ENCODE results near the gene SLFN14.

SLFN14 gene

DNA sequence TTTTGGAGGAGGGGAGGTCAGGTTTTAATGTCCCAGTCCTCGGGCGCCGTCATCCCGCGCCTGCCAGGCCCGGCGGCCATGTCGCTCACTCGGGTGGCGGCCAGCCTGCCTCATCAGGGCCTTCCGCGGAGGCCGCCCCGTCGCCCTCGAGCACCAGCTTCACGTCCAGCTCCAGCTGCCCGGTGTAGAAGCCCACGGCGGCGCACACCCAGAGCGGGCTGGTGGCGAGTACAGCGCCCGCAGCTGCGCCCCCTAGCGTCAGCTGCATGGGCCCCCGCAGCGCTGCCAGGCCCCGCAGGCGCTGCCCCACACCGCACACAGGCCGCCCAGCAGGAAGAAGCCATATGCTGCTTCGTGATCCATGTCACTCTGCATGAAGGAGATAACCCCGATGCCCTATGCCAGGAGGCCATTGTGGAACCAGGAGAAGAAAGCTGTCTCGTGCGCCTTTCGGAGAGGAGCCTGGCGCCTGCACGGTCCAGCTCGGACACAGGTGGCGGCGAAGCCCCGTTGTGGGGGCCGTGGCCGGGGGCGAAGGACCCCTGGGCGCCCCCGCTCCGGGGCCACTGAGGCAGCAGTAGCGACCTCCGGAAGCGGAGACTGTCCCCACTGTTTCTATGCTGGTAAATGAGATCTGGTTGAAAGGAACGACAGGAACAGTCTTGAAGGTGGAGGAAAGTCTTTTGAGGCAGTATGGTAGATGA lies 36.1 kb upstream of the SLFN14 start:
- TF ChIP-seq, protein P1, sequence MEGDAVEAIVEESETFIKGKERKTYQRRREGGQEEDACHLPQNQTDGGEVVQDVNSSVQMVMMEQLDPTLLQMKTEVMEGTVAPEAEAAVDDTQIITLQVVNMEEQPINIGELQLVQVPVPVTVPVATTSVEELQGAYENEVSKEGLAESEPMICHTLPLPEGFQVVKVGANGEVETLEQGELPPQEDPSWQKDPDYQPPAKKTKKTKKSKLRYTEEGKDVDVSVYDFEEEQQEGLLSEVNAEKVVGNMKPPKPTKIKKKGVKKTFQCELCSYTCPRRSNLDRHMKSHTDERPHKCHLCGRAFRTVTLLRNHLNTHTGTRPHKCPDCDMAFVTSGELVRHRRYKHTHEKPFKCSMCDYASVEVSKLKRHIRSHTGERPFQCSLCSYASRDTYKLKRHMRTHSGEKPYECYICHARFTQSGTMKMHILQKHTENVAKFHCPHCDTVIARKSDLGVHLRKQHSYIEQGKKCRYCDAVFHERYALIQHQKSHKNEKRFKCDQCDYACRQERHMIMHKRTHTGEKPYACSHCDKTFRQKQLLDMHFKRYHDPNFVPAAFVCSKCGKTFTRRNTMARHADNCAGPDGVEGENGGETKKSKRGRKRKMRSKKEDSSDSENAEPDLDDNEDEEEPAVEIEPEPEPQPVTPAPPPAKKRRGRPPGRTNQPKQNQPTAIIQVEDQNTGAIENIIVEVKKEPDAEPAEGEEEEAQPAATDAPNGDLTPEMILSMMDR (IDR thresholded peaks at IDR 0.05; ENCODE audit: low read depth, low read length, missing control alignments) = no peak
- no peak for DNase-seq (ENCODE audit: low read depth)
- in situ Hi-C loops (cut with HindIII; ENCODE audit: low sequenced_read_pairs) = loop anchor here (25.0 kb wide), 1 partner anchor 609 kb away; the partner anchor contains the start of gene LIG3
- H3K4me3 ChIP-seq (ENCODE audit: low read depth, low read length) = no peak overlapping the region

DNA sequence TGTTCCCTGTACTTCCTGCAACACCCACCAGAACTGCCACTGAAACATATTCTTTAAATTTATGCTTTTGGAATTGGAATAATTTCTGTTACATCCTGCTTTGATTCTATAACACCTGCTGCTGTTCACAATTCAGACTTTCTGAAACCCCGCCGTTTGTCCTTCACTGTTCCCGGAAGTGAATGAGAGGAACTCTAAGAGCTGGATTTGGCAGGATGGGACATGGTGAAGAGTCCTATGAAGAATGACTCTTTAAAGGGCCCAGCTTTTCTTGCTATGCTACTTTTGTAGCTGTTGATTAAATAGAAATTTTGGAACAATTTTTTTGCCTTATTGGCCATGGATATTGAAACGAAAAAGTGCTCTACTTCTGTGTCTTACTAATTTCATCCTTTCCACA lies 35.5 kb upstream of the SLFN14 start:
- DNase-seq (ENCODE audit: low read depth) = no peak
- in situ Hi-C loops (cut with HindIII; ENCODE audit: low sequenced_read_pairs) = loop anchor here (25.0 kb wide), 1 partner anchor 609 kb away; the partner anchor contains the start of gene LIG3
- TF ChIP-seq, protein P1 (IDR thresholded peaks at IDR 0.05; ENCODE audit: low read depth, low read length, missing control alignments) = no peak
- H3K4me3 ChIP-seq (ENCODE audit: low read depth, low read length) = no peak overlapping the region

DNA sequence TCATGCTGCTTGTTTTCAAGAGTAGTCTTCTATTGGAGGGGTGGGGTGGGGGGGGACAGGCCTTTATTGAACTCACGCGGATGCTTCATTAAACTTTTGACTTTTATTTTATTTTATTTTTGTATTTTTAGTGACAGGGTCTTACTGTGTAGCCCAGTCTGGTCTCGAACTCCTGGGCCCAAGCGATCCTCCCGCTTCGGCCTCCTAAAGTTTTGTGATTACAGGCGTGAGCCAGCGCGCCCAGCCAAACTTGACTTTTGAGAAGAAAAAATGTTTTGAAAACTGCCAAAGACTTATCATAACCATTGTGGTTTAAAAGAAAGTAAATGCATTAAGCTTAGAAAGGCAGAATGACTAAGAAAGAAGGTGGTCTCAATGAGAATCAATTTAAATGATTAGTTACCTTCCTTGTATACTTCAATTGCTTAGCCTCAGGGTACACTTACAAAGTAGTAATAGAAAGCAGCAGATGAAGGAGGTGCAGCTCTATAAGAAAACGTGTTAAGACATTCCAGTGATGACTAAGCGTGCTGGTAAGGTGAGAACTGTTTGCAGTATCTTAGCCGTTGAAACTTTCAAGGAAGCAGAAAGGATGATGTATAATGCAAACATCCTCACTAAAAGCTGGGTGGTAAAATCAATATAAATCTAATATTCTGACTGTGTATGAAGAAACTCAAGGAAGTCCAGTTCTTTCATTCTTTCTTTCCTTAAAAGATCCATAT lies 27.7 kb upstream of the SLFN14 start:
- in situ Hi-C loops (cut with HindIII; ENCODE audit: low sequenced_read_pairs) = loop anchor here (25.0 kb wide), 1 partner anchor 601 kb away; the partner anchor contains the start of gene LIG3
- TF ChIP-seq, protein P1 (IDR thresholded peaks at IDR 0.05; ENCODE audit: low read depth, low read length, missing control alignments) = no peak
- H3K4me3 ChIP-seq (ENCODE audit: low read depth, low read length) = peak overlapping the region; percentile 89
- peak; percentile 47 for DNase-seq (ENCODE audit: low read depth)

DNA sequence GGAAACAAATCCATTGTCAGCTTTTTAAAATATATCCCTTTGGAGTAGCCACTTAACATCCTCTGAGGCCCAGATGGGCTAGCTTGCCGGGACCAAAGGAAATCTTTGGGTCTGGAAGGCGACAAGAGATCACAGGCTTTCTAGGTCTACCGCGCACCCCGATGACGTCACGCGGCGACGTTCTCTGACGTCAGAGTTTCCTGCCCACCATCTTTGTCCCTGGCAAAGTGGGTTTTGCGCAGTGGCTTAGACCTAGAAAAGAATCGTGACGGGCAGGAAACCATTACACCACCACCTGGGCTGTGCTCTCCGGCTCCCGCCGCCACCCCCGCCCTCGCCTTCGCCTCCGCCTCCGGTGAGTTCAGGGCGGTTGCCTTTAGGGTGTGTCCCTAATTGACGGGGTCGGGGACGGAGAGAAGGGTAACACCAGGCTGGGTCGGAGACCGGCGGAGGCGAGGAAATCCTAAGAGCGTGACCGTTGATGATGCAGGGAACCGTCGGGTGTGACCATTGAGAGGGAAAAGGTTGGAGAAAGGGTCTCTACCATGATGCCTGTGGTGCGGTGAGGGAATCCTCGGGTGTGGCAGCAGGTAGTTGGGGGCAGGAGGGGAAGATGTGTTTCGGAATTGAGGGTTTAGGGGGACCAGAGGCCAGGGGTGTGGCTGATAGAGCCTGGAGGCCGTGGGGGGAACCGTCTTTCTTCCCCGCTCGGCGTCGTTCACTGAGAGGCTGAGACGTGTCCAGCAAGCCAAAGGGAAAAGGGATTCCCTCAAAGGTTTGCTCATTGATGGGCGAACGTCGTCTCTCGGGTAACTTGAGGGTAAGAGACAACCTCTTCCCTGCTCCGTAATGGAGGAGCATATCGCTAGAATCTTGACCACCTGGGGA lies 26.7 kb upstream of the SLFN14 start, which contains the start of gene AP2B1:
AP2B1 (plus strand) TSS at position 249 of the 888 bp plus-strand sequence. CDS start 6,709 bp downstream, outside the sequence.
- peak within 1 kb of the TSS; percentile 89 for H3K4me3 ChIP-seq (ENCODE audit: low read depth, low read length)
- TF ChIP-seq, protein P1 (IDR thresholded peaks at IDR 0.05; ENCODE audit: low read depth, low read length, missing control alignments) = no peak
- DNase-seq (ENCODE audit: low read depth) = peak; percentile 93
- in situ Hi-C loops (cut with HindIII; ENCODE audit: low sequenced_read_pairs) = loop anchor here (25.0 kb wide), 1 partner anchor 600 kb away; the partner anchor contains the start of gene LIG3

DNA sequence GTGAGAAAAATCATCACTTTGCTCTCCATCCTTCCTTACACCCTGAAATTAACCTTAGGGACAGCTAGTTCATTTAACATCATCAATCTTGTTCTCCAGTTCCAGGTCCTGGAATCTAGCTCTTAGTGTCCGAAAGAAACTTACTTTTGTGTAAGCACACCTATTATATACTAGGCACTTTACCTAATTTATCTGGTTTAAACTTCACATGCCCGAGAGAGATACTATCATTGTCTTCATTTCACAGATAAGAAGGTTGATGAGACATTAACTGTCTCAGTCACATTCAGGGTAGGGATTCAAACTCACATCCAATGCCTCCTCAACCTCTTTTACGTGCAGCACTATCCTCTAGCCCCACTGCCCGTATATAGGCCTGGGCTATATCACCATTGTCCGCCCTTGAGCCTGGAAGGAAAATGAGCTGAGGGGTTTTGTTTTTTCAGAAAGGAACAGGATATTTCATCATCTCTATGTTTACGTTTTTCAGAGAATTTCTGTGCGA lies 26.0 kb upstream of the SLFN14 start:
- in situ Hi-C loops (cut with HindIII; ENCODE audit: low sequenced_read_pairs) = loop anchor here (25.0 kb wide), 1 partner anchor 599 kb away; the partner anchor contains the start of gene LIG3
- H3K4me3 ChIP-seq (ENCODE audit: low read depth, low read length) = peak overlapping the region; percentile 89
- TF ChIP-seq, protein P1 (IDR thresholded peaks at IDR 0.05; ENCODE audit: low read depth, low read length, missing control alignments) = no peak
- DNase-seq (ENCODE audit: low read depth) = no peak
